ENCODE data around the gene ODAD3. TPM values are rescaled to one million over a fixed set of nuclear protein-coding genes. Genes with fewer than 3 reads are reported as not detected.
A peak's percentile ranks its signal among the peaks of the same experiment; 100 is the strongest.

The ODAD3 gene
- total RNA-seq: under 0.01 and 0.43 TPM in 2 replicates

DNA sequence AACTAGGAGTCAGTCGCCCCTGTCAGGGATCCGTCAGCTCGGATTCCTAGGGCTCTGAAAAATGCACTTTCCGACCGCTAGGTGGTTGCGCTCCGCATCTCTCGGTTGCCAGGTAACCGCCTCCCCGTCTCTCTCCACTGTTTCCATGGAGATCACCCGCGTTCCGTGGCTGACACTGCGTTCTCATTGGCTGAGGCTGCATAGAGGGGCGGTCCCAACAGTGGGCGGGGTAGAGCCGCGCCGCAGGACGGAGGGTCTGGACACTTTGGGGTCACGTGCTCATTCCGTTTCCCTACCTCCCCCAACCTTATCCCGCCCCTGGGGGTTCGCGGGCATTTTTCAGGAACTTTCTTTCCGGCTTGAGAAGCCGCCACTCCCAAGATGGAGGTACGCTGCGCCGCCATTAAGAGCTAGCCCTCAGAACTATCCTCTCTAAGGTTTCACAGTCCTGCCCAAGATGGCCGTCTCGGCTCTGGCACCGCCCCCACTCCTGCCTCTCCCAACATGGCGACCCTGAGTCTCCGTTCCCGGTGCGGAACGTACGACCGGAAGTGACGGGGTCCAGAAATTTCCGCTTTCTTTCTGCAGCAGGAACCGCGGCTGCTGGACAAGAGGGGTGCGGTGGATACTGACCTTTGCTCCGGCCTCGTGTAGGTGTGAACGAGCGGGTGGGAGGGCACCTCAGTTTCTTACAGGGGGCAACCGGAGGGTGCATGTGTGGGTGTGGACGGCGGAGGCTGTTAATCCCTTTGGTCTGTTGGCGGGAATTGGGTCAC is at the start of gene ODAD3, which contains the start of gene PRKCSH:
ODAD3 (minus strand) TSS at position 65 of the 776 bp plus-strand sequence. CDS start 105 bp downstream, outside the sequence.
PRKCSH (plus strand) TSS at position 579 of the 776 bp plus-strand sequence. CDS start 483 bp downstream, outside the sequence.
- peak; percentile 81 for TF ChIP-seq CTCF (IDR thresholded peaks at IDR 0.05; ENCODE audit: insufficient read depth, low read depth, low read length)
- peak within 1 kb of the TSS; percentile 98 for H3K4me3 ChIP-seq (ENCODE audit: low read depth, low read length)
- peak; percentile 100 for DNase-seq (ENCODE audit: low read depth)

- no peak for TF ChIP-seq CTCF (IDR thresholded peaks at IDR 0.05; ENCODE audit: insufficient read depth, low read depth, low read length)
- no peak overlapping the region for H3K4me3 ChIP-seq (ENCODE audit: low read depth, low read length)
- no peak for DNase-seq (ENCODE audit: low read depth)
These were observed 48.6 kb upstream of the ODAD3 start for GRCh38 chr19:11483366-11484111.

- peak; percentile 76 for DNase-seq (ENCODE audit: low read depth)
- H3K4me3 ChIP-seq (ENCODE audit: low read depth, low read length): peak overlapping the region; percentile 48
- peak; percentile 91 for TF ChIP-seq CTCF (IDR thresholded peaks at IDR 0.05; ENCODE audit: insufficient read depth, low read depth, low read length)
These were observed 47.6 kb upstream of the ODAD3 start for GRCh38 chr19:11482384-11483050.

- DNase-seq (ENCODE audit: low read depth): peak; percentile 86
- no peak for TF ChIP-seq CTCF (IDR thresholded peaks at IDR 0.05; ENCODE audit: insufficient read depth, low read depth, low read length)
- H3K4me3 ChIP-seq (ENCODE audit: low read depth, low read length): peak overlapping the region; percentile 48
These were observed 46.8 kb upstream of the ODAD3 start for GRCh38 chr19:11481534-11482383.

DNA sequence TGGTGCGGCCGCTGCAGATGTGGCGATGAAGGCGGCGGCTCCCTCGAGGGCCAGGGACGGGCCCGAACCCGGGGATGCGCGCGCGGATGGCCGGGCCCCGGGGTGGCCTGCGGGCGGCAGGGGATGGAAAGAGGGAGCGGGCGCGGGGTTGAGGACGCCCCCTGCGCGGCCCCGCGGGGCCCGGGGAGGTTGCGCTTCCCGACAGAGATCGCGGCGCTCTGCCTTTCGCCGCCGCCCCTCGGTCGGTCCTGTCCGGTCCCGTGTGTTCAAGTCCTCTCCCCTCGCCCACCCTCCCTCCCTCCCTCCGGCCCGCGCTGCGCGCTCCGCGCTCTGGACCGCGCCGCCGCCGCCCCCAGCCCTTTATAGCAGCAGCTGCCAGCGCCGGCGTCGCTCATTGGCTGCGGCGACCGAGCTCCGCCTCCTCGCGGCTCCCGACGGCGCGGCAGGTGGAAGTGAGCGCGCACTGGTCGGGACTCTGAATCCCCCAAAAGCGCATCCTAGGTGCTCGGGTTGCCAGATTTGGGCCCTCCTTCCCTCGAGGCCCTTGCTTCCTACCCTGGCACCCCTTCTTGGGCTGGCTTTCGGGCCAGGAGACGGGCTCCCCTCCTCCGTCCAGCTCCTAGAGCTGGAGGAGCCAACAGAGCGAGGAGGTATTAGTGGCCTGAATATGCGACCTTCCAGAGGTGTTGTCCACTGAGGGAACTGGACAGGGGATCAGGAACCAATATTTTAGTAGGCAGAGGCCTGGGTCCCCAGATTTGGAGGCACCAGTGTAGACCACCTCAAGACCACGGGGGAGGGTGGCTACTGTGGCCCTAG is 46.0 kb upstream of the ODAD3 start, which contains the start of gene ELAVL3:
ELAVL3 (minus strand) TSS at position 332 of the 819 bp plus-strand sequence. CDS start 438 bp downstream, outside the sequence.
- DNase-seq (ENCODE audit: low read depth): no peak
- no peak within 1 kb of the TSS for H3K4me3 ChIP-seq (ENCODE audit: low read depth, low read length)
- no peak for TF ChIP-seq CTCF (IDR thresholded peaks at IDR 0.05; ENCODE audit: insufficient read depth, low read depth, low read length)

Data from fibroblast of villous mesenchyme (primary cell).